Measurements from ENCODE around the gene KIAA1217. TPM values are rescaled to one million over a fixed set of nuclear protein-coding genes. Genes with fewer than 3 reads are reported as not detected.

Gene KIAA1217
- total and polyA plus RNA-seq, 3 donors from 2014 or later = 40.0 to 197 (median 134) TPM

GRCh38 chr10:24168258-24169170, 40.4 kb upstream of the KIAA1217 start:
- no peak for TF ChIP-seq CTCF (IDR thresholded peaks at IDR 0.05)
- TF ChIP-seq POLR2A (IDR thresholded peaks at IDR 0.05) = no peak
- no peak for DNase-seq
- H3K36me3 ChIP-seq (ENCODE audit: low read depth, missing control alignments) = no peaks in the 10 kb centered on the region
- no peaks in the 10 kb centered on the region for H3K4me1 ChIP-seq
- 30 to 36% methylated on average over 5 of the region's 5 CpGs for WGBS, 2 donors
- H3K4me3 ChIP-seq = no peak overlapping the region
- H3K27me3 ChIP-seq = no peaks in the 10 kb centered on the region
- H3K9me3 ChIP-seq = no peaks in the 10 kb centered on the region
- no peak overlapping the region for H3K27ac ChIP-seq
- intact Hi-C loops (cut with DNase I; ENCODE audit: low total_unique reads) = no loop called here

GRCh38 chr10:24170199-24170598, 38.7 kb upstream of the KIAA1217 start:
- DNase-seq = no peak
- no peak overlapping the region for H3K4me3 ChIP-seq
- 85 to 86% methylated on average over 5 of the region's 5 CpGs for WGBS, 2 donors
- H3K27me3 ChIP-seq = no peaks in the 10 kb centered on the region
- no peak for TF ChIP-seq CTCF (IDR thresholded peaks at IDR 0.05)
- TF ChIP-seq POLR2A (IDR thresholded peaks at IDR 0.05) = no peak
- no peaks in the 10 kb centered on the region for H3K4me1 ChIP-seq
- H3K27ac ChIP-seq = no peak overlapping the region
- intact Hi-C loops (cut with DNase I; ENCODE audit: low total_unique reads) = no loop called here
- no peaks in the 10 kb centered on the region for H3K36me3 ChIP-seq (ENCODE audit: low read depth, missing control alignments)
- no peaks in the 10 kb centered on the region for H3K9me3 ChIP-seq

GRCh38 chr10:24172909-24173308, 36.0 kb upstream of the KIAA1217 start:
- intact Hi-C loops (cut with DNase I; ENCODE audit: low total_unique reads) = no loop called here
- Histone ChIP-seq H3K4me3 (no peak overlapping the region), H3K27me3 (no peaks in the 10 kb centered on the region), H3K9me3 (no peaks in the 10 kb centered on the region), H3K27ac (no peak overlapping the region), H3K36me3 (ENCODE audit: low read depth, missing control alignments) (no peaks in the 10 kb centered on the region), H3K4me1 (no peaks in the 10 kb centered on the region)
- no peak for TF ChIP-seq CTCF (IDR thresholded peaks at IDR 0.05)
- no peak for TF ChIP-seq POLR2A (IDR thresholded peaks at IDR 0.05)
- WGBS, 2 donors = 98 to 100% methylated on average over 3 of the region's 3 CpGs
- no peak for DNase-seq

- TF ChIP-seq CTCF (IDR thresholded peaks at IDR 0.05) (no peak), POLR2A (IDR thresholded peaks at IDR 0.05) (no peak)
- Histone ChIP-seq H3K27me3 (no peaks in the 10 kb centered on the region), H3K9me3 (no peaks in the 10 kb centered on the region), H3K27ac (no peak overlapping the region), H3K4me3 (no peak overlapping the region), H3K4me1 (no peaks in the 10 kb centered on the region), H3K36me3 (ENCODE audit: low read depth, missing control alignments) (no peaks in the 10 kb centered on the region)
- 90 to 92% methylated on average over 2 of the region's 2 CpGs for WGBS, 2 donors
- no peak for DNase-seq
- intact Hi-C loops (cut with DNase I; ENCODE audit: low total_unique reads) = no loop called here
Measured at GRCh38 chr10:24174014-24174413, 34.9 kb upstream of the KIAA1217 start.

GRCh38 chr10:24176658-24177057, 32.3 kb upstream of the KIAA1217 start:
- Histone ChIP-seq H3K36me3 (ENCODE audit: low read depth, missing control alignments) (no peaks in the 10 kb centered on the region), H3K4me3 (no peak overlapping the region), H3K4me1 (no peaks in the 10 kb centered on the region), H3K27ac (no peak overlapping the region), H3K27me3 (no peaks in the 10 kb centered on the region), H3K9me3 (no peaks in the 10 kb centered on the region)
- no peak for TF ChIP-seq POLR2A (IDR thresholded peaks at IDR 0.05)
- TF ChIP-seq CTCF (IDR thresholded peaks at IDR 0.05) = no peak
- DNase-seq = no peak
- 94 to 97% methylated on average over 7 to 14 of the region's 19 CpGs for WGBS, 2 donors
- intact Hi-C loops (cut with DNase I; ENCODE audit: low total_unique reads) = no loop called here
